Gastroesophageal sphincter (tissue), 3 donors: ENCODE results near the gene BIRC6.
"Not testable (repeated sequence)": the region's sequence is repeated elsewhere in the genome, so short reads cannot be mapped to it uniquely, and the experiment has no call there.

Source experiments
- EP300 ChIP-seq: sonication (generic); formaldehyde crosslinking; IDR thresholded peaks from one replicate; pipeline ENCODE4 v1.6.1; 2017; ENCODE audit warnings: antibody characterized with exemption, mild to moderate bottlenecking
- TF ChIP-seq, protein P1 (sequence below), 4 experiments: fragments of 200-600 bp in 2 of 4; fragments of 450-650 bp in 2 of 4; sonication (generic) in 1 of 4; IDR thresholded peaks; one replicate each; pipeline ENCODE4 v1.5.1; 2017 to 2019; ENCODE audit warnings: antibody characterized with exemption in 4 of 4, mild to moderate bottlenecking in 2 of 4, moderate library complexity in 2 of 4

DNA sequence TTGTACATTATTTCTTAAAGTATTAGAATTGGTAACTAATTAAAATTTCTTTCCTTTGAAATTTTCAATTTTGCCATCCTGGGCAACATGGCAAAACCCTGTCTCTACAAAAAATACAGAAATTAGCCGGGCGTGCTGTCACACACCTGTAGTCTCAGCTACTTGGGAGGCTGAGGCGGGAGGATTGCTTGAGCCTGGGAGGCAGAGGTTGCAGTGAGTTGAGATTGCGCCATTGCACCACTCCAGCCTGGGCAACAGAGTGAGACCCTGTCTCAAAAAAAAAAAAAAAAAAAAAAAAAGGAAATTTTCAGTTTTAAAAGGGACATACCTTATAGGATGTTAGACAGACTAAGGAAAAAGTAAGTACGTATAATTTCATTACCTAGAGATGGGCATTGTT lies 14.1 kb downstream of the BIRC6 start:
- TF ChIP-seq, protein P1, sequence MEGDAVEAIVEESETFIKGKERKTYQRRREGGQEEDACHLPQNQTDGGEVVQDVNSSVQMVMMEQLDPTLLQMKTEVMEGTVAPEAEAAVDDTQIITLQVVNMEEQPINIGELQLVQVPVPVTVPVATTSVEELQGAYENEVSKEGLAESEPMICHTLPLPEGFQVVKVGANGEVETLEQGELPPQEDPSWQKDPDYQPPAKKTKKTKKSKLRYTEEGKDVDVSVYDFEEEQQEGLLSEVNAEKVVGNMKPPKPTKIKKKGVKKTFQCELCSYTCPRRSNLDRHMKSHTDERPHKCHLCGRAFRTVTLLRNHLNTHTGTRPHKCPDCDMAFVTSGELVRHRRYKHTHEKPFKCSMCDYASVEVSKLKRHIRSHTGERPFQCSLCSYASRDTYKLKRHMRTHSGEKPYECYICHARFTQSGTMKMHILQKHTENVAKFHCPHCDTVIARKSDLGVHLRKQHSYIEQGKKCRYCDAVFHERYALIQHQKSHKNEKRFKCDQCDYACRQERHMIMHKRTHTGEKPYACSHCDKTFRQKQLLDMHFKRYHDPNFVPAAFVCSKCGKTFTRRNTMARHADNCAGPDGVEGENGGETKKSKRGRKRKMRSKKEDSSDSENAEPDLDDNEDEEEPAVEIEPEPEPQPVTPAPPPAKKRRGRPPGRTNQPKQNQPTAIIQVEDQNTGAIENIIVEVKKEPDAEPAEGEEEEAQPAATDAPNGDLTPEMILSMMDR (IDR thresholded peaks at IDR 0.05), result not testable (repeated sequence)
- TF ChIP-seq EP300, result not testable (repeated sequence)
